Mucosa of gallbladder (tissue), 1 donor: ENCODE results near the gene PRSS27. TPM values are rescaled to one million over a fixed set of nuclear protein-coding genes. Genes with fewer than 3 reads are reported as not detected.
"Not testable (repeated sequence)": the region's sequence is repeated elsewhere in the genome, so short reads cannot be mapped to it uniquely, and the experiment has no call there.

ENCODE experiments used
- DNase-seq: peaks from one replicate; pipeline ENCODE4 v3.0.0-alpha.2; 2020; ENCODE audit warnings: low spot score
- total RNA-seq: library from RNA; stranded (reverse); gene quantifications from one replicate; pipeline ENCODE4 v1.2.1, GENCODE V29; 2021
- donor health status: DM: no; HTN: no; CAD: no.

Gene PRSS27
- total RNA-seq, 1 donor from 2014 or later: 0.52 TPM

DNA sequence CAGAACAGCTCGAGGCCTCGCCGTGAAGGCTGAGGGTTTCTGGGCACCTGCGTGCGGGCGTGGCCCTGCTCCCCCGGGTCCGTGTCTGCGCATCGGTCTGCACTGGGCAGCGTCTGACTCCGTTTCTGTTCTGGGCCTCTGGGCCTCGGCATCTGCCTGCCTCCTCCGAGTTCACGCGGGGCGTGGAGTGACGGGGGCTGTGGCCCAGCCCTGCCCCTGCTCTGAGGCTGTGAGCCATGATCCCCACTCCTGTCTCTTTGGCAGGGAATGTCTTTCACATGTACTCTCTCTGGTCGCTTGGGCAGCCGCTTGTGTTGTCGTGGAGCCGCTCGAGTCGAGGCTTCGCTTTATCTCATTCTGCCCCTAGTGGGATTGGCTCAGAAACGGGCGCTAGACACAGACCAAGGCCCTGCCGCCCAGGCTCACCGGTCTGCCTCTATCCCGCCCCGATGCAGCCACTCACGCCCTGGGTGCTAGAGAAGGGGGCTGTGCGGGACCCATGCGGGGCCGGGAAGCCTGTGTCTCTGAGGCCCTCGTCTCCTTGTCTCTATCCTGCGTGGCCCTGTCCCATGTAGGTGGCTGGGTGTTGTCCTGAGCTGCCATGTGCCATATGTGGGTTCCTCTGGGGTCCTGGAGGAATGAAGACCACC is 23.3 kb downstream of the PRSS27 start:
- DNase-seq: not testable (repeated sequence)

DNA sequence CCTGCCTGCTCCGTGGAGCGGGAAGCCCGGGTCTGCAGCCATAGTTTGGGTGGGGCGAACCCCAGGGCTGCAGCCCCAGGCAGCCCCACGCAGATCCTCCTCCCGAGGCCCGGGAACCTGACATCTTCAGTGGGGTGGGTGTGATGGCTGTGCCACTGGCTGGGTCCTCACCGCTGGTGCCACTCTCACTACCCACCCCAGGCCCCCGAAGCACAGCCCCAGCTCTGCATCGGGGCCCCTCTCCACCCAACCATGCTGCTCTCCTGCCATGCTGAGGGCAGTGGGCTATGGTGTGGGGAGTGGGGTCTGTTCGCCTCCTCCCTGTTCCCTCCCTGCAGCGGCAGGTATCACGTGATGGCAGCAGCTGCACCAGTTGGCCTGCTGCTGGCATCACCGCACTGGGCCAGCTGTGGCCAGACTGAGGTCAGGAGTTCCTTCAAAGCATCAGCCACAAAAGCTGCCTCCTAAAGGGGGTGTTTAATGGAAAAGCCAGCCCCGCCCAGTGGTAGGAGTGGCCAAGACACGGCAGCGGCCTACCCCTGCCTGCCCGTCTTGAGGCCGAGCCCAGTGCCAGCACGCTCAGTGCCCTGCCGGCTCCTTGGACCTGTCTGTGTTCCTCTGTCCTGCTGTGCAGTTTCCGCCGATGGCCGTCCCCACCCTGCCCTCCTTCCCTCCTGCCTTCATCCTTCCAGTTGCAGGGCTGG is 26.9 kb downstream of the PRSS27 start:
- no peak for DNase-seq

GRCh38 chr16:2692251-2692947 is 27.6 kb downstream of the PRSS27 start:
- DNase-seq: no peak

GRCh38 chr16:2691491-2692248 is 28.4 kb downstream of the PRSS27 start:
- no peak for DNase-seq

GRCh38 chr16:2690852-2691251 is 29.2 kb downstream of the PRSS27 start:
- DNase-seq: no peak

DNA sequence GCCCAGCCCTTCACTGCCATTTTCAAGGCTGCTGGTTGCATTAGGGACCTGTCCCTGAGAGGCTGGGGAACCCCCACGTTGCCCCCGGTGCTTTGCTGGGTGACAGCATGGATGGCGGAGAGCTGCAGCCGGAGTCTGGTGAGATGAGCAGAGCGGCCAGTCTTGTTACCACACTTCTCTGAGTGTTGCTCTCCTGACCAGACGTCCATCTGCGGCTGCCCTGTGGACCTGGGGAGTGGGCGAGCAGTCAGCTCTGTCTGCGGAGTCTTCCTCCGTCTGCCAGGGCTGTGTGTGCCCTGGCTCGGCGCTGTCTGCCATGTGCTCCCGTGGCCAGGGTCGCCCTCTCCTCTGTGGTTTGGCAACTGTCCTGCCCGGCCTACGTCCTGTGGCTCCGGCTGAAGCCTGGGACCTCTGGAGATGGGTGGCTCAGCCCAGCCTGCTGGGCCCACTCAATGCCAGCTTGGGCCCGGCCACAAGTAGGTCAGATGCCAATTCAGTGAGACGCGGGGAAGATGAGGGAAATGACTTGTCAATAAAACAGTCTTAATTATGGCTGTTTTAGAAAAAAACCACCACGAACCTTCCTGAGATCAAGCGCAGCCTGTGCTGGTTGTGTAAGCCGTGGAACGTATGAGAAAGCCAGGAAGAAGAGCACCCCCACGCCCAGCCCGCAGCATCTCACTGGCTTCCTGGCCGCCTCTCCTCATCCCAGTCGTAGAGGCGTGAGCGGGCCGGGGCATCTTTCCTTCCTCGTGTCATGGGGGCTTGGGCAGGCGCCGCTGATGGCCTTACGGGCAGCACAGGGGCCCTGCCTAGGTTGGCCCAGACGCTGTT is 29.8 kb downstream of the PRSS27 start:
- no peak for DNase-seq

DNA sequence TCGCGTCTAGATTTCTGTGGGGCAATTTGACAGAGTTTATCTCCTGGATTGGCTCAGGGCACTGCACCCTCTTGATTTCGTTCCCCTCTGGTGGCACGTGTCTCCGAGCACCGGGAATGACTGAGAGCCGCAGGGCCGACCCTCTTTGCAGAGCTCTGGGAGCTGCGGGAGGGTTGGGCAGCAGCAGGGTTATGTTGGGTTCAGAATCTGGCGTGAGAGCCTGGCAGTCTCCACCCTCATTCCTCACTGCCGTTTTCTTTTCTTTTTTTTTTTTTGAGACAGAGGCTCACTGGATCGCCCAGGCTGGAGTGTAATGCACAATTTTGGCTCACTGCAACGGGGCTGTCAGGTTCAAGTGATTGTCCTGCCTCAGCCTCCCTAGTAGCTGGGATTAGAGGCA is 30.6 kb downstream of the PRSS27 start:
- DNase-seq: not testable (repeated sequence)

GRCh38 chr16:2687531-2688308 is 32.3 kb downstream of the PRSS27 start:
- no peak for DNase-seq

- DNase-seq: peak; percentile 37
These were observed 33.0 kb downstream of the PRSS27 start for GRCh38 chr16:2686912-2687507.

GRCh38 chr16:2686075-2686474 is 33.9 kb downstream of the PRSS27 start:
- not testable (repeated sequence) for DNase-seq

- DNase-seq: not testable (repeated sequence)
These were observed 37.0 kb downstream of the PRSS27 start for GRCh38 chr16:2683041-2683440.

- DNase-seq: peak; percentile 97
These were observed 37.6 kb downstream of the PRSS27 start, which contains the start of gene KCTD5 for GRCh38 chr16:2682209-2683021. TSS of gene KCTD5 (plus strand) at chr16:2682523. CDS start at chr16:2682549, 26 bp downstream.

DNA sequence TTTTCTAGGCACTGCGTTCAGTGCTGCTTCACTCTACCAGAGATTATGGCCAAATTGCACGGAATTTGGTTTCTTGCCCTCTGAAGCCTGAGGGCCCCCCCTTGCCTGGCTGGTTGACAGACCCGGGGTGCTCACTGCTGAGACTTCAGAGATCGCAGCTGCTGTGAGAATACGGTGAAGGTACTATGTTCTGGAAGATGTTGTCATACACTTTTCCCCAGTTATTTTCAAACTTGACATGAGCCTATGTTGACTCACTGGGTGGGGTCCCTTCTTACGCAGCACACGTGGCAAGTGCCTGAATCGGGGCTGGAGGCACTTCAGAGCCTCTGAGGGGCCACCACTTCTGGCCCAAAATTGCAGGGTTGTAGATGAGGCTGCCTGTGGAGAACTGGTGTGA is 39.7 kb downstream of the PRSS27 start:
- not testable (repeated sequence) for DNase-seq

DNA sequence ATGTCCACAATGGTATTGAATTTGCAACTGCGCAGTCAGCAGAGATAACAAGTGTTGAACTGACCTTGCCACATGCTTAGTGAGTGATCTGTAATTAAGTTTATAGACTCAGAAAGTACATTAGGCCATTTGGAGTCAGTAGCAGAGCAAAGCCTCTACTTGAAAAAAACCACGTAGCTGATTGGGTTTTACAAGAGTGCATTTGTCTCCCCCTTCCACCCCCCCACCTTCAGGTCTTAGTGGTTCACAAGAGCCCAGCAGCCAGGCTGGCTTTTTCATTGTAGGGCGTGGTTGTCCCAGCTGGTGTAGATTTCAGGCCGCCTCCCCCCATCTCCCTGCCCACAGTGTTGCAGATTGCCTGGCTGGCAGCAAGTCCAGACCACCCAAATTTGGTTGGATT is 40.1 kb downstream of the PRSS27 start:
- not testable (repeated sequence) for DNase-seq

DNA sequence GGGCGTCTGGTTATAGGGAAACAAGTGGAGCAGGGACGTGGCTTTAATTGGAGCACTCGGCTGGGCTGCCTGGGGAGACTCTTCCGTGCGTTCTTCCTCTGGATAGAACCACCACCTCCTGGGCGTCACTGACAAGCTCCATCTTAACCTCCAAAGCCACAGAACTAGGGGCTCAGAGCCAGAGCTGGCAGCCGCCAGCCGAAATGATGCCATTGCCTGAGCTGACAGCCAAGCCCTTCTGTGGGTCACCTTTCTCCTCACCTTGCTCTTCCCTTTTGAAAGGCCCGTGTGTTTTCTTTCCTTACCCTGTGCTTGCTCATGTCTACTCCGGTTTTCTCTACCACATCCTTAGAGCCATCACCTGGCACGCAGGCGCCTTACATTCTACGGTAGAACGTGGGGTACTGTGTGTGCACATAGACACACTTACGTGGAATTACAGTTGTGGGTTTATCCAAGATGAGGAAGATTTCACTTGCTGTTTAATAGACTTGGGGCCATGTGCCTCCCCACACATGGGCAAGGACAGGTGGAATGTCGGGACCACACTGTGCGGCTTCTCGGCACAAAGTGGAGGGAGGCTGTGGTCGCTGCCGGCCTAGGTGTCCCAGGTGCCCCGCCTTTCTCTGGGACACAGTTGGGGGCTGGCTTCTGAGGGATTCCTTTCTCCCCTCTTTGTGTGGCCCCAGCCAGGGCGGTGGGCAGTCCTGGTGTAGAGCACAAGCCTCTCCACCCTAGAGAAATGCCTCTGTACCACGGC is 41.6 kb downstream of the PRSS27 start:
- DNase-seq: not testable (repeated sequence)

DNA sequence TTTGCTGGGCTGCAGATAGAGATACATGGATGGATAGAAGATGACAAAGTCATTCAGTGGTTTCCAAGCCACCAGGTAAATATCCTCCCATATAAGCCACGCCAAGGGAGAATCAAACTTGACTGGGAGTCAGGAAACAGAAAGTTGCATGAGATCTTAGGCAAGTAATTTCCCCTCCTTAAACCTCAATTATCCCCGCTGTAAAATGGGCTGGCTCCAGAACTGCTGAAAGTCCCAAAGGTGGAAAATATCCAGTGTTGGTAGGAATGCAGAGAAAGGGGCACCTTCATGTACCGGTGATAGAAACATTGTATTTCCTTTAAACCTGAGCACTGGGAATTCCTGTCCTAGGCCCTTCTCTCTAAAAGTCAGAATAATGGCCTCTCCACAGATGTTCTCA is 43.1 kb downstream of the PRSS27 start:
- not testable (repeated sequence) for DNase-seq

DNA sequence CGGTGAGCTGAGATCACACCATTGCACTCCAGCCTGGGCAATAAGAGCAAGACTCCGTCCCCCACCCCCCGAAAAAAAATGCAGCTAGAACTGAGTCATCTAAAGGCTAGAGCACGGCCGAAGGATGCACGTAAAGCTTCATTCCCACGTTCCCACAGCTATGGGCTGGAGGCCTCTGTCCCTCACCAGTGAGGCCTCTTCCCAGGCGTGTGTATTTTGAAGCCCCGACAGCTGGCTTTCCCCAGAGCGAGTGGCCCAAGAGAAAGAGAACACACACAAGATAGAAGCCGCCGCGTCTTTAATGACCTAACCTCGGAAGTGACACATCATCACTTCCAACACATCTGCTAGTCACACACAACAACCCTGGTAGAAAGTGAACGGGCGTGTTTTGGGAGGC is 44.3 kb downstream of the PRSS27 start:
- no peak for DNase-seq

DNA sequence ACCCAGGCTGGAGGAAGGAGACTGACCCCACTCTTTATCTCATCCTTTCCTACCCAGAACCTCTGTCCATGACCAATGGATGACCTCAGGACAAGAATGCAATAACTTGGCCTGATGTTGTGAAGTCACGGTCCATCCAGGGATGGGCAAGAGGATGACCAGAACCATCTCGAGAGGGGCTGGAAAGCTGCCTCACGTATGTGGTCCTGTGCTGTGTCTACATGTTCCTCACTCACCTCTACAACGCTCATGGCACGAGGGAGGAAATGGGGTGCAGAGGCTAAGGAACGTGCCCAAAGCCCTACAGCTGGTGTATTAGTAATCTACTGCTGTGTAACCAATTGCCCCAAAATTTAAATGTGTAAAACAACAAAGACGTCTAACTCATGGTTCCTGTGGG is 45.0 kb downstream of the PRSS27 start:
- no peak for DNase-seq
